Measurements from ENCODE around the gene PEX26.
"Not testable (repeated sequence)": the region's sequence is repeated elsewhere in the genome, so short reads cannot be mapped to it uniquely, and the experiment has no call there.

The PEX26 gene

DNA sequence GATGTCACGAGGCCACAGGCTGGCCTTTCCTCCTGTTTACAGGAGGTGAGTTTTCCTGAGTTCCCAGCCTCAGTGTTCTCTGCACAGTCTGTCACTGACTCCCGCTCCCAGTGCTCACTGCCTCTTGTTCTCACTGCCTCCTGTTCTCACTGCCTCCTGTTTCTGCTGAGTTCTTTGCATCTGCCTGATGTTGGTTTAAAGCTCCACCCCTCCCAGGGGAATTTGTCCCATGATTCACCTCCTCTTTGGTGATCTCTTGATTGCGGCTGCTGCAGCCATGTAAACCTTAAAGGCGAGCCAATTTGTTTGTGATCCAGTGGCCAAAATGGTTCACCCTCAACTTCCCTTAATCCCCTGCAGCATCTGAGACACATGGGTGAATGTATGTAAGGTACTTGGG lies 26.8 kb downstream of the PEX26 start:
- Mint-ChIP-seq H3K9me3 (peaks cover 41% of the 10 kb centered on the region), H3K4me1 (peaks cover 14% of the 10 kb centered on the region), H3K27ac (no peak overlapping the region), H3K36me3 (ENCODE audit: low read depth) (peaks cover 46% of the 10 kb centered on the region), H3K4me3 (no peak overlapping the region), H3K27me3 (ENCODE audit: low read depth, poor library complexity) (peaks cover 40% of the 10 kb centered on the region)
- TF ChIP-seq, protein P1, sequence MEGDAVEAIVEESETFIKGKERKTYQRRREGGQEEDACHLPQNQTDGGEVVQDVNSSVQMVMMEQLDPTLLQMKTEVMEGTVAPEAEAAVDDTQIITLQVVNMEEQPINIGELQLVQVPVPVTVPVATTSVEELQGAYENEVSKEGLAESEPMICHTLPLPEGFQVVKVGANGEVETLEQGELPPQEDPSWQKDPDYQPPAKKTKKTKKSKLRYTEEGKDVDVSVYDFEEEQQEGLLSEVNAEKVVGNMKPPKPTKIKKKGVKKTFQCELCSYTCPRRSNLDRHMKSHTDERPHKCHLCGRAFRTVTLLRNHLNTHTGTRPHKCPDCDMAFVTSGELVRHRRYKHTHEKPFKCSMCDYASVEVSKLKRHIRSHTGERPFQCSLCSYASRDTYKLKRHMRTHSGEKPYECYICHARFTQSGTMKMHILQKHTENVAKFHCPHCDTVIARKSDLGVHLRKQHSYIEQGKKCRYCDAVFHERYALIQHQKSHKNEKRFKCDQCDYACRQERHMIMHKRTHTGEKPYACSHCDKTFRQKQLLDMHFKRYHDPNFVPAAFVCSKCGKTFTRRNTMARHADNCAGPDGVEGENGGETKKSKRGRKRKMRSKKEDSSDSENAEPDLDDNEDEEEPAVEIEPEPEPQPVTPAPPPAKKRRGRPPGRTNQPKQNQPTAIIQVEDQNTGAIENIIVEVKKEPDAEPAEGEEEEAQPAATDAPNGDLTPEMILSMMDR (IDR thresholded peaks at IDR 0.05): no peak
- DNase-seq: no peak

DNA sequence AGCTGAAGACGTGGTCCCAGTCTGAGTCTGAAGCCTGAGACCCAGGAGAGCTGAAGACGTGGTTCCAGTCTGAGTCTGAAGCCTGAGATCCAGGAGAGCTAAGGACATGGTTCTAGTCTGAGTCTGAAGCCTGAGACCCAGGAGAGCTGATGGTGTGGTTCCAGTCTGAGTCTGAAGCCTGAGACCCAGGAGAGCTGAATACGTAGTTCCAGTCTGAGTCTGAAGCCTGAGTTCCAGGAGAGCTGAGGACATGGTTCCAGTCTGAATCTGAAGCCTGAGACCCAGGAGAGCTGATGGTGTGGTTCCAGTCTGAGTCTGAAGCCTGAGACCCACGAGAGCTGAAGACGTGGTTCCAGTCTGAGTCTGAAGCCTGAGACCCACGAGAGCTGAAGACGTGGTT lies 28.2 kb downstream of the PEX26 start:
- Mint-ChIP-seq H3K9me3 (peaks cover 41% of the 10 kb centered on the region), H3K4me1 (peaks cover 24% of the 10 kb centered on the region), H3K36me3 (ENCODE audit: low read depth) (peaks cover 43% of the 10 kb centered on the region), H3K27me3 (ENCODE audit: low read depth, poor library complexity) (peaks cover 53% of the 10 kb centered on the region)
- H3K4me3 Mint-ChIP-seq, H3K27ac Mint-ChIP-seq, DNase-seq: not testable (repeated sequence)

DNA sequence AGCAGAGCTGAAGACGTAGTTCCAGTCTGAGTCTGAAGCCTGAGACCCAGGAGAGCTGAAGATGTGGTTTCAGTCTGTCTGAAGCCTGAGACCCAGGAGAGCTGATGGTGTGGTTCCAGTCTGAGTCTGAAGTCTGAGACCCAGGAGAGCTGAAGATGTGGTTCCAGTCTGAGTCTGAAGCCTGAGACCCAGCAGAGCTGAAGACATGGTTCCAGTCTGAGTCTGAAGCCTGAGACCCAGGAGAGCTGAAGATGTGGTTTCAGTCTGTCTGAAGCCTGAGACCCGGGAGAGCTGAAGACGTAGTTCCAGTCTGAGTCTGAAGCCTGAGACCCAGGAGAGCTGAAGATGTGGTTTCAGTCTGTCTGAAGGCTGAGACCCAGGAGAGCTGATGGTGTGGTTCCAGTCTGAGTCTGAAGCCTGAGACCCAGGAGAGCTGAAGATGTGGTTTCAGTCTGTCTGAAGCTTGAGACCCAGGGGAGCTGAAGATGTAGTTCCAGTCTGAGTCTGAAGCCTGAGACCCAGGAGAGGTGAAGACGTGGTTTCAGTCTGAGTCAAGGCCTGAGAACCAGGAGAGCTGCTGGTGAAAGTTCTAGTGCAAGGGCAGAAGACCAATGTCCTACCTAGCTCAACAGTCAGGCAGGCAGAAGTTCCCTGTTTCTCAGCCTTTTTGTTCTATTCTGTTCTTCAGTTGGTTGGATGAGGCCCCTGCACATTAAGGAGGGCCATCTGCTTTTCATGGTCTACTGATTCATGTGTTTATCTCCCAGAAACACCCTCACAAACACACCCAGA lies 29.0 kb downstream of the PEX26 start:
- Mint-ChIP-seq H3K27me3 (ENCODE audit: low read depth, poor library complexity) (peaks cover 60% of the 10 kb centered on the region), H3K36me3 (ENCODE audit: low read depth) (peaks cover 37% of the 10 kb centered on the region), H3K4me1 (peaks cover 23% of the 10 kb centered on the region), H3K9me3 (peaks cover 41% of the 10 kb centered on the region)
- H3K27ac Mint-ChIP-seq, H3K4me3 Mint-ChIP-seq, DNase-seq: not testable (repeated sequence)

DNA sequence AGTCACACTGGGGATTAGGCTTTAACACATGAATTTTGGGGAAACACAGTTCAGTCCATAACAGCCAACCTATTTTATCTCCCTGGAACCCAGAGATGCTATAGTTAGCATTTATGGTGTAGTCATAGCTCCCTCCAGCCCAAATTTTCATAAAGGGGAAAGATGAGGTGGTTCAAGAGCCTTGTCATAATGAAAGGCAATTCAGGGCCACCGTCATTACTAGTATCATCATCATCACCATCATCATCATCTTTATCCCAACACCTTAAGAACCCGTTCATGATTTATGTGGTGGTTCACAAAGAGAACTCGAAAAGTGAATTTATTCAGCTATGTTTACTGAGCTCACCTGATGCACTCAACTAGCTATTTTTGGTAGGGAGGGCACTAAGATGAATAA lies 30.4 kb downstream of the PEX26 start:
- Mint-ChIP-seq H3K27ac (no peak overlapping the region), H3K36me3 (ENCODE audit: low read depth) (peaks cover 29% of the 10 kb centered on the region), H3K4me3 (no peak overlapping the region), H3K4me1 (peaks cover 31% of the 10 kb centered on the region), H3K9me3 (peaks cover 41% of the 10 kb centered on the region), H3K27me3 (ENCODE audit: low read depth, poor library complexity) (peaks cover 74% of the 10 kb centered on the region)
- no peak for DNase-seq
- TF ChIP-seq, protein P1 (IDR thresholded peaks at IDR 0.05): no peak

DNA sequence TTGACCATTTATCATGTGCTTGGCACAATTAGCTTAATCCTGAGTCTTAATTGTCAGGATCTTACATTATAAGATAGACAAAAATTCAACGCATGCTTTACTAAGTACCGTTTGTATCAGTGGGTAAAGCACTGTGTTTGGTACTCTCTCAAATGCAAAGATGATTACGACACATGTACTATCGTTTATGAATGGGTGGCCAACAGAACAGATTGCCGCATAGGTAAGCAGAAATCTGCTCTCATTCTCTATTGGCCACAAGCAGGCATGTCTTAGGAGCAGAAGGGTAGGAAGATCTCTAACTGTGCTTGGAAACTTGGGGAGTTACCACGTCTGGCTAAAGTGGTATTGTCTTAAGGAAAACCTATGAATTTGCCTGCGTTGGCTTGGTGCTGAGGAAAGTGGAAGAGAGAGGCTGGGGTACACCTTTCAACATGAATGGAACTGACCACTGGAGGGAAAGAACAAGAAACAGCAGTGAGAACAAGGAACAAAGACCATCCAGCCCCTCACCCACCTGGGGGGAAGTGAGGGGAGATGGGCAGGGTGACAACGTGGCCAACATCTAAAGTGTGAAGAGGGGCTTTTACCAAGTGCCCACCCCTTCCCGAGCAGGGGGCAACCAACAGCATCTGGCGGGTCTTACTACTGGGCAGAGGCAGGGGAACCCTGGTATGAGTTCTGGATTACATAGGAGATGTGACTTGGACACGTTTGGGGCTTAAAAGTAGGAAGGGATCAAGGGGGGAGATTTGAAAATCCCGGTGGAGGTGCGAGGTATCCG lies 31.8 kb downstream of the PEX26 start:
- DNase-seq: no peak
- Mint-ChIP-seq H3K27me3 (ENCODE audit: low read depth, poor library complexity) (peaks cover 87% of the 10 kb centered on the region), H3K4me3 (peak overlapping the region; percentile 72), H3K36me3 (ENCODE audit: low read depth) (peaks cover 18% of the 10 kb centered on the region), H3K9me3 (peaks cover 40% of the 10 kb centered on the region), H3K27ac (no peak overlapping the region), H3K4me1 (peaks cover 30% of the 10 kb centered on the region)
- TF ChIP-seq, protein P1 (IDR thresholded peaks at IDR 0.05): no peak

DNA sequence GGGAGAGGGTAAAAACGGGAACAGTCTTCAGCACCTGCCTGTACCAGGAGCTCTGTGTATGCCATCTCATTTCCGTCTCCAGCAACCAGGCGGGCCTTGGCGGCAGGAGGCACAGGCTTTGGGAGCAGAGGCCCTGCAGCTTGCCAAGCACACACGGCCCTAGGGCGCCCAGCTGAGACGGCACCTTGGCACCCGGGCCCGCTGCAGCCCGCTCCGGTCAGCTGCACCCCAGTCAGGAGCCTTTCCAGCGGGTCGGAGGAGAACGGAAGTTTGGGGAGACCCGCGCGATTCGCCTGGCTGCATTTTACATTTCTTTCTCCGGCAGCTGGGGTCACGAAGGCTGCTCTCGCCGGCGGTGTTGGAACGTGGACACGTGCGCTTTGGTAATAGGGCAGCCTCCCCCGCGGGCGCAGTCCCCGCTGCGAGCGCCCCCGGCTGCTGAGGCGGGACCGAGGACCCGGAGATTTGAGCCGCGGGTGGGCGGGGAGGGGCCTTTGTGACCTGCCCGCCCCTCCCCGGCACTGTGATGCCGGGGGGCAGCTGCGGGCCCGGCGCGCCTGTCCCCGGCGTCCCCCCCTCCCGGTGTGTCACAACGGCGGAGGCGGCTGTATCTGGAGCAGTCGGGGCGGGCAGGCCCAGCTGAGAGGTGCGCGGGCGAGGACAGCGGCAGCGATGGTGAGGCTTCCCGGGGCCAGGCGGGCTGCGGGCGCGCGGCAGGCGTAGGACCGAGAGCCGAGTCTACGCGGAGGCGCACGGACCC lies 32.6 kb downstream of the PEX26 start, which contains the start of gene TUBA8:
TUBA8 (plus strand) TSS at position 616 of the 760 bp plus-strand sequence; CDS start at position 673, 57 bp downstream.
- TF ChIP-seq, protein P1 (IDR thresholded peaks at IDR 0.05): no peak
- H3K36me3 Mint-ChIP-seq (ENCODE audit: low read depth): peaks cover 12% of the 10 kb centered on the region
- H3K4me3 Mint-ChIP-seq: peak within 1 kb of the TSS; percentile 74
- peaks cover 88% of the 10 kb centered on the region for H3K27me3 Mint-ChIP-seq (ENCODE audit: low read depth, poor library complexity)
- H3K27ac Mint-ChIP-seq: no peak within 1 kb of the TSS
- H3K4me1 Mint-ChIP-seq: peaks cover 25% of the 10 kb centered on the region
- peak; percentile 69 for DNase-seq
- peaks cover 32% of the 10 kb centered on the region for H3K9me3 Mint-ChIP-seq
